Measurements from ENCODE around the gene RFC1. TPM values are rescaled to one million over a fixed set of nuclear protein-coding genes. Genes with fewer than 3 reads are reported as not detected.
"Not testable (repeated sequence)": the region's sequence is repeated elsewhere in the genome, so short reads cannot be mapped to it uniquely, and the experiment has no call there.

Gene RFC1, protein sequence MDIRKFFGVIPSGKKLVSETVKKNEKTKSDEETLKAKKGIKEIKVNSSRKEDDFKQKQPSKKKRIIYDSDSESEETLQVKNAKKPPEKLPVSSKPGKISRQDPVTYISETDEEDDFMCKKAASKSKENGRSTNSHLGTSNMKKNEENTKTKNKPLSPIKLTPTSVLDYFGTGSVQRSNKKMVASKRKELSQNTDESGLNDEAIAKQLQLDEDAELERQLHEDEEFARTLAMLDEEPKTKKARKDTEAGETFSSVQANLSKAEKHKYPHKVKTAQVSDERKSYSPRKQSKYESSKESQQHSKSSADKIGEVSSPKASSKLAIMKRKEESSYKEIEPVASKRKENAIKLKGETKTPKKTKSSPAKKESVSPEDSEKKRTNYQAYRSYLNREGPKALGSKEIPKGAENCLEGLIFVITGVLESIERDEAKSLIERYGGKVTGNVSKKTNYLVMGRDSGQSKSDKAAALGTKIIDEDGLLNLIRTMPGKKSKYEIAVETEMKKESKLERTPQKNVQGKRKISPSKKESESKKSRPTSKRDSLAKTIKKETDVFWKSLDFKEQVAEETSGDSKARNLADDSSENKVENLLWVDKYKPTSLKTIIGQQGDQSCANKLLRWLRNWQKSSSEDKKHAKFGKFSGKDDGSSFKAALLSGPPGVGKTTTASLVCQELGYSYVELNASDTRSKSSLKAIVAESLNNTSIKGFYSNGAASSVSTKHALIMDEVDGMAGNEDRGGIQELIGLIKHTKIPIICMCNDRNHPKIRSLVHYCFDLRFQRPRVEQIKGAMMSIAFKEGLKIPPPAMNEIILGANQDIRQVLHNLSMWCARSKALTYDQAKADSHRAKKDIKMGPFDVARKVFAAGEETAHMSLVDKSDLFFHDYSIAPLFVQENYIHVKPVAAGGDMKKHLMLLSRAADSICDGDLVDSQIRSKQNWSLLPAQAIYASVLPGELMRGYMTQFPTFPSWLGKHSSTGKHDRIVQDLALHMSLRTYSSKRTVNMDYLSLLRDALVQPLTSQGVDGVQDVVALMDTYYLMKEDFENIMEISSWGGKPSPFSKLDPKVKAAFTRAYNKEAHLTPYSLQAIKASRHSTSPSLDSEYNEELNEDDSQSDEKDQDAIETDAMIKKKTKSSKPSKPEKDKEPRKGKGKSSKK
- total RNA-seq: 10 to 100 TPM; 19.9 to 35.5 (median 29.6) TPM

DNA sequence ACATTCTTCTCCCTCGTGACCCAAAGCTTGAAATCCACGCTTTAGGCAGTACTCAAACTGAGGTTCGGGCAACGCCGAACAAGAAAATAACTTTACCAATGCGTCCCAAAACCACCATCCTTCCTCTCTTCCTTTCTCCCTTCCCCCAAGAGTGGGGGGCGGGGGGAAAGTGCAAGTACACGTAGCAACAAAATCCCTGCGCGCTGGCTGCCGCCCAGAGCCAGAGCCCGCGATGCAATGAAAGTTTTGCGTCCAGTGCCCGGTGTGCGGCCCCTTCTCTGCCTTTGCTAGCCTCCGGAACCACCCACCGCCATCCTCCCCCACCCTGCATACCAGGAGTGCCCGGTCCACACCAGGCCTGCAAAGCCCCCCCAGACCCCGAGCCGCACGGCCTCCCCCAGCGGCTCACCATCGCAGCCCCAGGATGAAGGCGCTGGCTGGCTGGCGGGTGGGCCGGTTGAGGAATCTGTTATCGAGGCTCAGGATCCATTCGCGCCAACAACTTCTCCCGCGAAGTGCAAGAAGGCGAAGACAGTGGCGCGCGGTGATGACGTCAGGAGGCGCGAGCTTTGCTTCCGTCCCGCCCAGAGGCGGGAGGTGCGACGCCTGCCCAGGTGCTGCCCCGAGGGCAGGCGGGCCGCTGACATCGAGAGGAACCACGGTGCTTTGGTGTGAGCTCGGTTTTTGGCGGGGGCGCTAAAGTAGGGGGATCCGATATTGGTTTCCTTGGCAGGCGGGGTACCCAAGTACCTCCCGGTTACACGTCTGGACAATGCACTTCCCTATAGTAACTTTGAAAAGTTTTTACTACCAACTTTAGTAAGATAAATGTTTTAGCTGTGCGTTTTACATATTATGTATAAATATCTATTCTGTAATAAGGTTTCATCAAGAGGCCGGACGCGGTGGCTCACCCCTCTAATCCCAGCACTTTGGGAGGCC lies at the start of gene RFC1:
Gene RFC1 (minus strand): TSS at position 533 of the 942 bp plus-strand sequence. CDS start 121 bp downstream, at position 412.
- intact Hi-C loops (cut with DNase I; ENCODE audit: low total_unique reads): no loop called here
- WGBS, 2 donors: 3% methylated on average over 55 to 60 of the region's 60 CpGs
- DNase-seq (ENCODE audit: low spot score in 2 of 2): peak; percentile 89 to 99
- no peak for TF ChIP-seq POLR2A (IDR thresholded peaks at IDR 0.05)
- TF ChIP-seq, protein P1, sequence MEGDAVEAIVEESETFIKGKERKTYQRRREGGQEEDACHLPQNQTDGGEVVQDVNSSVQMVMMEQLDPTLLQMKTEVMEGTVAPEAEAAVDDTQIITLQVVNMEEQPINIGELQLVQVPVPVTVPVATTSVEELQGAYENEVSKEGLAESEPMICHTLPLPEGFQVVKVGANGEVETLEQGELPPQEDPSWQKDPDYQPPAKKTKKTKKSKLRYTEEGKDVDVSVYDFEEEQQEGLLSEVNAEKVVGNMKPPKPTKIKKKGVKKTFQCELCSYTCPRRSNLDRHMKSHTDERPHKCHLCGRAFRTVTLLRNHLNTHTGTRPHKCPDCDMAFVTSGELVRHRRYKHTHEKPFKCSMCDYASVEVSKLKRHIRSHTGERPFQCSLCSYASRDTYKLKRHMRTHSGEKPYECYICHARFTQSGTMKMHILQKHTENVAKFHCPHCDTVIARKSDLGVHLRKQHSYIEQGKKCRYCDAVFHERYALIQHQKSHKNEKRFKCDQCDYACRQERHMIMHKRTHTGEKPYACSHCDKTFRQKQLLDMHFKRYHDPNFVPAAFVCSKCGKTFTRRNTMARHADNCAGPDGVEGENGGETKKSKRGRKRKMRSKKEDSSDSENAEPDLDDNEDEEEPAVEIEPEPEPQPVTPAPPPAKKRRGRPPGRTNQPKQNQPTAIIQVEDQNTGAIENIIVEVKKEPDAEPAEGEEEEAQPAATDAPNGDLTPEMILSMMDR (IDR thresholded peaks at IDR 0.05): no peak
- peak within 1 kb of the TSS; percentile 95 for H3K4me3 ChIP-seq (ENCODE audit: low read depth, poor library complexity, severe bottlenecking)

DNA sequence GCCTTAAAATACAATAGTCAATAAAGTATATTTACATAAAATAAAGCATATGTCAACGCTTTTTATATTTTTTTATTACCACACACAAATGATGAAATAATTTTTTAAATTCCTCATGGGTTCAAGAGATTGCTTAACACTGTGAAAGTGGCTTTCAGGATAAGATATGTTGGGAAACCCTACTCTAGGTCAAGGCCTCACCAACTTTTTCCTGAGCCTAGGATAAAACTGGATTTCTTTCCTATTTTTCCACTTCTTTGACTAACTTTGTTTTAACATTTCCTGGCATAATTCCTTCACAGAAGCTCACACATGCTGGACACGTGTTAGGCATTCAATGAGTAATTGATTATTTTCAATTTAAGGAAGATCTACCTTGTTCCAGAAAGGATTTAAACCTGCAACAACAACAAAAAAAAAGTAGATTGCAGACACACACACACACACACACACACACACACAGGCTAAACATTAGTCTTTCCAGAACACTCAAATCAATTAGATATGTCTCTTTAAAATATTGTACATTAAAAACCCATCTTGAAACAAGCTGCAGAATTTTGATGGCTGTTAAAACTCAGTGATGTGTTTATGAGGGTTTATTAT lies 49.6 kb upstream of the RFC1 start:
- WGBS, 2 donors: 50 to 61% methylated on average over 2 of the region's 2 CpGs

DNA sequence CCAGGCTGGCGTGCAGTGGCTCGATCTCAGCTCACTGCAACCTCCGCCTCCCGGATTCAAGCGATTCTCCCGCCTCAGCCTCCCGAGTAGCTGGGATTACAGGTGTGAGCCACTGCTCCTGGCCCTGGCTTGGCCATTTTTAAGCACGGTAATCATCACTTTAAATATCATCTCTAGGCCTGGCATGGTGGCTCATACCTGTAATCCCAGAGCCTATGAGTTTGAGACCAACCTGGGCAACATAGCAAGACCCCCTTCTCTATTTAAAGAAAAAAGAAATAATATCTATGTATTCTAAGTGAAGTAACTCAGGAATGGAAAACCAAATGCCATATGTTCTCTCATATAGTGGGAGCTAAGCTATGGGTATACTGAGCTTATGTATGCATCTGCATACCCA lies 45.4 kb upstream of the RFC1 start:
- 81 to 97% methylated on average over 8 of the region's 8 CpGs for WGBS, 2 donors
- intact Hi-C loops (cut with DNase I; ENCODE audit: low total_unique reads); H3K4me3 ChIP-seq (ENCODE audit: low read depth, poor library complexity, severe bottlenecking); DNase-seq (ENCODE audit: low spot score in 2 of 2): not testable (repeated sequence)

More for the DNA sequence above, 49.6 kb upstream of the RFC1 start:
- TF ChIP-seq POLR2A (IDR thresholded peaks at IDR 0.05): no peak
- TF ChIP-seq, protein P1 (IDR thresholded peaks at IDR 0.05): no peak
- intact Hi-C loops (cut with DNase I; ENCODE audit: low total_unique reads): no loop called here
- H3K4me3 ChIP-seq (ENCODE audit: low read depth, poor library complexity, severe bottlenecking): no peak overlapping the region
- no peak for DNase-seq (ENCODE audit: low spot score in 2 of 2)

DNA sequence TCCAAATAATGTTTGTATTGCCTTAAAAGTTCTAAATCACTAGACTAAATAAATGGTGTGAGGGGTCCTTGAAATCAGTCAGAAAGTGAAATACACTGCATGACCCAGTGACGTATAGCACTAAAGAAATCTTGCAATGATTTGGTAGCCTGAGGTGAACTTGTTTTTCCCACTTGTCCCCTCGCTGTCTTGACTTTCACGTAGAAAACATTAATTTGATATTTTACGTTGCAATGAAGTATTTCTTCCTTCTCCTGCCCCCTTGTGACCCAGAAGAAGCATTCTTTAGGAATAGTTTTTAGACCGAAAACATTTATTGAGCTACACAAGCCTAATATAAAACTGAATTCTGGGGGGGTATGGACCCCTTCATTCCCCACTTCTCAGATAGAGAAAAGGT lies 44.3 kb upstream of the RFC1 start:
- intact Hi-C loops (cut with DNase I; ENCODE audit: low total_unique reads): no loop called here
- no peak for DNase-seq (ENCODE audit: low spot score in 2 of 2)
- WGBS, 2 donors: 39 to 42% methylated on average over 5 of the region's 5 CpGs
- TF ChIP-seq, protein P1 (IDR thresholded peaks at IDR 0.05): no peak
- no peak for TF ChIP-seq POLR2A (IDR thresholded peaks at IDR 0.05)
- no peak overlapping the region for H3K4me3 ChIP-seq (ENCODE audit: low read depth, poor library complexity, severe bottlenecking)

DNA sequence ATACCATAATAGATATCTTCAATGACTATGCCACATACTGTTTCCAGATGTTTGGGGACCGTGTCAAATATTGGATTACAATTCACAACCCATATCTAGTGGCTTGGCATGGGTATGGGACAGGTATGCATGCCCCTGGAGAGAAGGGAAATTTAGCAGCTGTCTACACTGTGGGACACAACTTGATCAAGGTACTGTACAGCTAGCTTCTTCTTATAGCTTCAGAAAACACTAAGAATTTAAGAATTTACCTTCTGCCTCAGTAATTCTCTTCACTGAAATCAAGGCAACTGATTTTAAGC lies 41.4 kb upstream of the RFC1 start:
- H3K4me3 ChIP-seq (ENCODE audit: low read depth, poor library complexity, severe bottlenecking): no peak overlapping the region
- no peak for DNase-seq (ENCODE audit: low spot score in 2 of 2)
- intact Hi-C loops (cut with DNase I; ENCODE audit: low total_unique reads): no loop called here
- WGBS, 2 donors: 54 to 57% methylated on average over 1 of the region's 1 CpG
- TF ChIP-seq, protein P1 (IDR thresholded peaks at IDR 0.05): no peak
- no peak for TF ChIP-seq POLR2A (IDR thresholded peaks at IDR 0.05)
